Measurements from ENCODE around the gene KIF11. TPM values are rescaled to one million over a fixed set of nuclear protein-coding genes. Genes with fewer than 3 reads are reported as not detected.

Gene KIF11
- total and polyA plus RNA-seq, 2 of the 13 experiments (the other 11 are each of a cell fraction or from before 2014, with no cell fraction given): 8.7 to 38.4 TPM

DNA sequence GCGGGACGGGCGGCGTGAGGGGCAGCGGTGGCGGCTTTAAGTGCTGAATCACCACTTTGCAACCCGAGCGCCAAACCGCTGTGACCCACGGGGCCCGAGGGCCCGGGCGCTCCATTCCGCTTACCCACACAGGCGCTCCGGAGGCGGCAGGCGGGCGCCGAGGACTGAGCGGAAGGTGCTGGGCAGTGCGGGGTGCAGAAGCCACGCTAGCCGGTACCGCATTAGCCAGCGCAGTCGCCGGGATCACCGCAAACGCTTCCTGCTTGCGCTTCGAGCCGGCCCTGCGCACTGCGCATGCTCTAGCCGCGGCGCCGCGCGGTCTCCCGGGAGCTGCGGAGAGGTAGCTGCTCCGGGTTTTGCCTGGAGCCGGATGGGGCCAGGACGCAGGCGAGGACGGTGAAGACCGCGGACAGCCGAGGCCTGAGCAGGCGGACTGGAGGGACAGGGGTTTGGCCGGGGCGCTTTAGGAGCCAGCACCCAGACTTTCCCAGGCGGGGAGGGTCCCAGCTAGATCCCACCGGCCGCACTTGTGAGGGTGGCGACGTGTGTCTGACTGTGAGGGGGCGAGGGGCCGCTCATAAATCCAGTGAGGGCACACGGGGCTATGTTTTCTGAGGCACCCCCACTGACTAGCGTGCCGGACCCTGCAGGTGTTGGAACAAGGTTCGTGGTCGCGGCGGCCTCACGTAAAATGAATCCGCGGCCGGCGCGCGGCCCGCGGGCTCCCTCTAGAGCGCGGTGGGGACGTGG, 19.0 kb upstream of the KIF11 start, which contains the start of gene IDE (continued):
- TF ChIP-seq HNF1A (IDR thresholded peaks at IDR 0.05; ENCODE audit: low read depth) (no peak), HNF1A (CRISPR knock-in tag; IDR thresholded peaks at IDR 0.05; ENCODE audit: borderline replicate concordance) (peak; percentile 37; the same call in 1 of the 2 replicates), NFE2L1 (CRISPR knock-in tag; IDR thresholded peaks at IDR 0.05; ENCODE audit: borderline replicate concordance) (peak; percentile 93; the same call in 1 of the 2 replicates), CREB1 (IDR thresholded peaks at IDR 0.05) (0 out of 2 replicates have a peak, but pooled peaks have one; percentile 9), CREB1 (CRISPR knock-in tag; IDR thresholded peaks at IDR 0.05) (no peak), FOXP1 (IDR thresholded peaks at IDR 0.05) (no peak), FOXP1 (CRISPR knock-in tag; IDR thresholded peaks at IDR 0.05) (peak; percentile 30; the same call in 1 of the 2 replicates), ZNF225 (CRISPR knock-in tag; IDR thresholded peaks at IDR 0.05) (peak; percentile 28), FOXM1 (CRISPR knock-in tag; IDR thresholded peaks at IDR 0.05) (0 out of 2 replicates have a peak, but pooled peaks have one; percentile 9), GABPA (IDR thresholded peaks at IDR 0.05; ENCODE audit: low read depth, low read length) (no peak), GABPA (CRISPR knock-in tag; IDR thresholded peaks at IDR 0.05; ENCODE audit: low read depth) (peak; percentile 29; the same call in 1 of the 2 replicates), ZNF512B (CRISPR knock-in tag; IDR thresholded peaks at IDR 0.05; ENCODE audit: borderline replicate concordance) (peak; percentile 48; the same call in 1 of the 2 replicates), RFXAP (CRISPR knock-in tag; IDR thresholded peaks at IDR 0.05; ENCODE audit: borderline replicate concordance) (peak; percentile 84), MZF1 (CRISPR knock-in tag; IDR thresholded peaks at IDR 0.05; ENCODE audit: borderline replicate concordance) (0 out of 2 replicates have a peak, but pooled peaks have one; percentile 17), ZNF383 (CRISPR knock-in tag; IDR thresholded peaks at IDR 0.05; ENCODE audit: borderline replicate concordance) (0 out of 2 replicates have a peak, but pooled peaks have one; percentile 75), HMGA1 (CRISPR knock-in tag; conservative IDR thresholded peaks at IDR 0.05) (no peak), SATB2 (CRISPR knock-in tag; IDR thresholded peaks at IDR 0.05) (peak; percentile 93), CREM (IDR thresholded peaks at IDR 0.05) (no peak; the same call in 1 of the 2 replicates), CREM (CRISPR knock-in tag; IDR thresholded peaks at IDR 0.05) (no peak), ZFX (CRISPR knock-in tag; IDR thresholded peaks at IDR 0.05; ENCODE audit: low read depth) (peak; percentile 92), ISX (CRISPR knock-in tag; conservative IDR thresholded peaks at IDR 0.05) (no peak; the same call in 1 of the 2 replicates), SAP130 (CRISPR knock-in tag; IDR thresholded peaks at IDR 0.05; ENCODE audit: low read depth) (peak; percentile 77), ZBTB7A (CRISPR knock-in tag; IDR thresholded peaks at IDR 0.05) (peak; percentile 85; the same call in 1 of the 2 replicates)
- TF ChIP-seq, protein P1, sequence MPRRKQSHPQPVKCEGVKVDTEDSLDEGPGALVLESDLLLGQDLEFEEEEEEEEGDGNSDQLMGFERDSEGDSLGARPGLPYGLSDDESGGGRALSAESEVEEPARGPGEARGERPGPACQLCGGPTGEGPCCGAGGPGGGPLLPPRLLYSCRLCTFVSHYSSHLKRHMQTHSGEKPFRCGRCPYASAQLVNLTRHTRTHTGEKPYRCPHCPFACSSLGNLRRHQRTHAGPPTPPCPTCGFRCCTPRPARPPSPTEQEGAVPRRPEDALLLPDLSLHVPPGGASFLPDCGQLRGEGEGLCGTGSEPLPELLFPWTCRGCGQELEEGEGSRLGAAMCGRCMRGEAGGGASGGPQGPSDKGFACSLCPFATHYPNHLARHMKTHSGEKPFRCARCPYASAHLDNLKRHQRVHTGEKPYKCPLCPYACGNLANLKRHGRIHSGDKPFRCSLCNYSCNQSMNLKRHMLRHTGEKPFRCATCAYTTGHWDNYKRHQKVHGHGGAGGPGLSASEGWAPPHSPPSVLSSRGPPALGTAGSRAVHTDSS (CRISPR knock-in tag; conservative IDR thresholded peaks at IDR 0.05): no peak

All from HepG2 (cell line).